ENCODE results near the gene TGFBR1.

Gene TGFBR1

GRCh38 chr9:99104459-99105151 lies at the start of gene TGFBR1:
Gene TGFBR1, plus strand, starts transcription at chr9:99105113. Its CDS starts 93 bp downstream, at chr9:99105206.
- DNase-seq, result peak; percentile 96

- DNase-seq, result no peak
Measured at GRCh38 chr9:99055384-99055783, 49.5 kb upstream of the TGFBR1 start.

- no peak for DNase-seq
Measured at GRCh38 chr9:99056186-99056585, 48.7 kb upstream of the TGFBR1 start.

DNA sequence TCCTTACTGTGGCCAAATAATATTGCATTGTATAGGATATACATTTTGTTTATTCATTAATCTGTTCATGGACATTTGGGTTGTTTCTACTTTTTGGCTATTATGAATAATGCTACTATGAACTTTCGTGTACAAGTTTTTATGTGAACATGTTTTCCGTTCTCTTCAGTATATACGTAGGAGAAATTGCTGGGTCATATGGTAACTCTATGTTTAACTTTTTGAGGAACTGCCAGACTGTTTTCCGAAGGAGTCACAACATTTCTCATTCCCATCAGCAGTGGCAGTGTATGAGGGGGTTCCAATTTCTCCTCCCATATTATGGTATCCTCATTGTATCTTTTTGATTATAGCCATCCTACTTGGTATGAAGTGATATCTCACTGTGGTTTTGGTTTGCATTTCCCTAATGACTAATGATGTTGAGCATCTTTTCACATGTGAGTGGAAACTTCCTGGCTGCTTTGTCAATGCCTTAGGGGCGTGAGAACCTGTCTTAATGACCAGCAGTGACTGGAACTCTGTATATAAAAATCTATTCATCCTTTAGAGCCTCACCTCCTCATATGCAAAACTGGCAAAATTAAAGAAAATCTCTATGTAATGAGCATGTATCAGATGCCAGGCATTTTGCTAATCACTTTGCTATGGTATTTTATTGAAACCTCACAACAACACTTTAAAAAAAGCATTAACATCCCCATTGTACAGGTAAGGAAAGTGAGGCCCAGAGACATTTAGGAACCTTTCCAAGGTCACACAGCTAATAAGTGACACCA lies 47.8 kb upstream of the TGFBR1 start:
- peak; percentile 43 for DNase-seq

DNA sequence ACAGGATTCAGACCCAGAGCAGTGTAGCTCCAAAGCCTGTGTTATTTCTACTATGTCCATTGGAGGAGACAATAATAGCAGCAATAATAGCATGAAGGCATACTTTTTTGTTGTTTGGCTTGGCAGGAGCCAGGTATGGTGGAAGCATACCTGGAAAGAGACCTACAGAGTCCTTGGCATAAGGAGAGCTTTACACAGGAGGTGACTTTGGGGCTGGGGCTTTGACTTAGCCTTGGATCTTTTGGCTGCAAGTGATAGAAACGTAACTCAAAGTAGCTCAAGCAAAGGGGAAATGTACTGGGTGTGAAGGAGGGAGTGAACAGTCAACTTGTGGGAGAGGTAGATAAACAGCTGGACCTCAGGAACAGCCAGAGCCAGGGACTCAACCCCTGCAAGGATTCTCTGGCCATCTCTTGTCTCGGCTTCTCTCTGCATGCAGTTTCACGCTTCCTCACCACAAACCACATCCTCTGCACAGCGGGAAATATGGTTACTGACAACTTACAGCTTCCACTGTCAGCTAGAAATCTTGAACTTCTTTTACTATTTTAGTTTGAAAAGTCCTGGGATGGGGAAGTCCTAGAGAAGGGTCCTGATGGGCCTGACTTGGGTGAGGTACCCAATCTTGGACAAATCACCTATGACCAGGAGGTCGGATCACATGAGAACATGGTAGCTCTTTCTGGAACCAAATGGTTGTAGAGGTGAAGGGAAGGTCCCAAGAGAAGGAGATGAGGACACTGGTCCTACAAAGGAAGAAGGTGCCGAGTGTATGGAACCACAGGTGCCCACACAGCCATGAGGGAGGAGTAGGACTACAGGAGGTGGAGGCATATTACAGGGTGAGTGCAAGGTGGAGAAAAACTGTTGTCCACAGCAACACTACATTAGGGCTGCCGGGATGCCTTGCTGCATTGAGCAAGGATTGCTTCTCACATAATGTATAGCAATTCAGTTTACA lies 47.0 kb upstream of the TGFBR1 start:
- DNase-seq, result peak; percentile 72

GRCh38 chr9:99058964-99059921 lies 45.7 kb upstream of the TGFBR1 start:
- peak; percentile 36 for DNase-seq

GRCh38 chr9:99060621-99061020 lies 44.3 kb upstream of the TGFBR1 start:
- no peak for DNase-seq

- no peak for DNase-seq
Measured at GRCh38 chr9:99062549-99062948, 42.4 kb upstream of the TGFBR1 start.

DNA sequence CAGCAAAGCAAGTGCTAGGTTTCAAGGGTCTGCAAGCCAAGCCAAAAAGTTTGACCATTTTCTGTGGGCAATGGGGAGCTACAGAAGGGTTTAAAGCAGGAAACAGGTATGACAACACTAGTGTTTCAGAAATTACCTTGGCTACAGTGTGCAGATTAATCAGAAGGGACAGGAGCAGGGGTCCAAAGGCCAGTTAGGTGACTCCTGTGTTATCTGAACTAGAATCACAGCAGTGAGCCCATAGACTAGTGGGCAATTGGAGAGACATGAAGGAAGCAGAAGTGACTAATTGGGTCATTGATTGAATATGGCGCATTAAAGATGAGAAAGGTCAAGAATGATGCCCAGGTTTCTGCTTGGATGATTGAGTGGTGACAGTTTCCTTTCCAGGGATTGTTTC lies 41.4 kb upstream of the TGFBR1 start:
- DNase-seq, result no peak

- DNase-seq, result no peak
Measured at GRCh38 chr9:99066571-99066970, 38.3 kb upstream of the TGFBR1 start.

DNA sequence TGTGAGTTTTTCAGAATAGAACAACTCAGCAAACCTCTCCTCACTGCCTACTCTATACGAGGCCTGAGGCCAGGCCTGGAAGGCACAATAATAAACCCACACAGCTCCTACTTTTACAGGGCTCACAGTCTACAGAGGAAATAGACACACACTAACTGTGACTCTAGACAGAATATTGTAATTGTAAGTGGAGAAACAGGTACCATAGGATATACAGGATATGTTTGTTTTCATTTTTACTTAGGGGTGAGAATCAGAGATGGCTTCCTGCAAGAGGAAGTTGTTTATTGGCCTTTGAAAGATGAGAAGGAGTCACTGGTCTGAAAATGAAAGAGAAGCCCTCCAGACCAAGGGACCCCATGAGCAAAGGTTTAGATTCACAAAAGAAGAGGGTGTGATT lies 35.8 kb upstream of the TGFBR1 start:
- no peak for DNase-seq

GRCh38 chr9:99069546-99069945 lies 35.4 kb upstream of the TGFBR1 start:
- no peak for DNase-seq

- no peak for DNase-seq
Measured at GRCh38 chr9:99070681-99071080, 34.2 kb upstream of the TGFBR1 start.

DNA sequence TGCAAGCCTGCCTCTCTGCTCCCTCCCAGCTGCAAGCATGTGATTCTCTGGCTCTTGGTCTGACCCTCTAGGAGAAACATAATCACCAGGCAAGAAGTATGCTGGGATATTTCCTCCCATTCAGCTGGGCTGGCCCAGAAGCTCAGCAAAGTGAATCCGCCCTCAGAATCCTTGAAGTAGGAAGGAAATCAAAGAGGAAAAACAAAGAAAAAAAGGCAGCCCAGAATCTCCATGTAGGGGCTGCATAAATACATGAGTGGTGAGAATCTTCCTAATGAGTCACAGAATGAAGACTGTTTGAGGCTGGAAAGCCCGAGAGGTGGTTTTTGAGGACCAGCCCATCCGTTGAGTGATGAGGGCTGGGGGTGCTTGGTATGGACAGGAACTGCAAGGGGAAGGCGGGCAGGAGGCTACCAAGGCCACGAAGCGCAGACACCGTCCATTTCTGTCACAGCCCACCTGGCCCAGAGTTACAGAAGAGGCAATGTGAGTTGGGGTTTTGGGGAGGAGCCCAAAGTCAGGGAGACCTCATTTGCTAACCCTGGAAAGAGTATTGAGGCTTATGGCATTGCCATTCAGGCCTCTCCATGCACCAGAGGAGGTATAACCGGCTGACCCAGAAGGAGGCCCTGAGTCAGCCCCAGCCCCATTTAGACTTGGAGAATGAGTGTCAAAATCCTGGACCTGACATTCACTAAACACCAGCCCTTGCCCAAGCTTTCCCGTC lies 33.4 kb upstream of the TGFBR1 start:
- no peak for DNase-seq

DNA sequence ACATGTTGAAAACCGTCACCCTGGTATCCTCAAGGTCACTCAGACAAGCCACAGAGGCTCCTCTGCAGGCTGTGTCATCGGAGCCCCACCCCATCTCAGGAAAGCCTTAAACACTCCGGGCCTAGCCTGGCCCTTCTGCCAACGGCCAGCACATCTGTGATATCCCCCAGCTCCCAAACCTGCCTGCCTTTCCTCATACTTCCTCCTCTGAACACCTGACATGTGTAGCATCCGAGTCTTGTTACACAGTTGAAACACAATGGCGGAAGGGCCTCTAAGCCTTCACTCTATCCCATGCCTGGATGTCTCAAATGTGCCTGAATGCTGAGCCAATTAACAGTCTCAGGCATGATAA lies 32.9 kb upstream of the TGFBR1 start:
- DNase-seq, result no peak

GRCh38 chr9:99073347-99073746 lies 31.6 kb upstream of the TGFBR1 start:
- no peak for DNase-seq

- no peak for DNase-seq
Measured at GRCh38 chr9:99073985-99074901, 30.7 kb upstream of the TGFBR1 start.

GRCh38 chr9:99074902-99075245 lies 30.0 kb upstream of the TGFBR1 start:
- DNase-seq, result no peak

- DNase-seq, result no peak
Measured at GRCh38 chr9:99075246-99075912, 29.5 kb upstream of the TGFBR1 start.

- DNase-seq, result no peak
Measured at GRCh38 chr9:99076030-99076429, 28.9 kb upstream of the TGFBR1 start.

All from CD4-positive, alpha-beta T cell treated with Interleukin-12 subunit alpha and Interleukin-12 subunit beta, for 1 hour (primary cell).